Breast epithelium (tissue), 4 donors: ENCODE measurements around the gene CDC16. TPM values are rescaled to one million over a fixed set of nuclear protein-coding genes. Genes with fewer than 3 reads are reported as not detected.

Experiments
- DNase-seq, 2 donors: peaks; one replicate each; pipeline ENCODE4 v3.0.0-alpha.2; 2019; ENCODE audit warnings: low spot score in 2 of 2
- H3K27ac ChIP-seq, 2 donors: fragments of 200-600 bp; sonication (generic) in 1 of 2; one replicate each; pipeline ENCODE4 v1.5.1; 2016 to 2019; ENCODE audit warnings: mild to moderate bottlenecking in 1 of 2
- H3K27me3 ChIP-seq, 2 donors: fragments of 200-600 bp; sonication (generic) in 1 of 2; one replicate each; pipeline versions ENCODE4 v1.5.1 to v1.6.0; 2017 to 2019; ENCODE audit warnings: control low read depth in 1 of 2, mild to moderate bottlenecking in 1 of 2
- H3K36me3 ChIP-seq: fragments of 200-600 bp; one replicate; pipeline ENCODE4 v1.5.1; 2019
- H3K4me1 ChIP-seq, 2 donors: fragments of 200-600 bp; sonication (generic); one replicate each; pipeline ENCODE4 v1.5.1; 2016 to 2019; ENCODE audit warnings: control low read depth in 1 of 2
- H3K4me3 ChIP-seq, 3 donors: fragments of 200-600 bp; sonication (generic); 1 replicate in 2 of 3; 2 replicates in 1 of 3; pipeline ENCODE4 v1.5.1; 2016 to 2019; ENCODE audit warnings: mild to moderate bottlenecking in 3 of 3, moderate library complexity in 2 of 3
- H3K9me3 ChIP-seq, 2 donors: fragments of 200-600 bp; sonication (generic) in 1 of 2; one replicate each; pipeline ENCODE4 v1.5.1; 2016 to 2019; ENCODE audit warnings: control low read depth in 1 of 2
- CTCF ChIP-seq, 3 donors: fragments of 450-650 bp; IDR thresholded peaks; one replicate each; pipeline ENCODE4 v1.5.1; 2016 to 2017; ENCODE audit warnings: antibody characterized with exemption in 3 of 3, mild to moderate bottlenecking in 3 of 3, moderate library complexity in 3 of 3
- POLR2A ChIP-seq: fragments of 450-650 bp; IDR thresholded peaks from one replicate; pipeline ENCODE4 v1.6.1; 2016; ENCODE audit warnings: antibody characterized with exemption, mild to moderate bottlenecking, moderate library complexity
- POLR2AphosphoS5 ChIP-seq, 3 donors: sonication (generic); formaldehyde crosslinking; IDR thresholded peaks; one replicate each; pipeline ENCODE4 v1.6.1; 2017; ENCODE audit warnings: antibody characterized with exemption in 3 of 3
- intact Hi-C: fragments of 100-400 bp; cut with DNase I; formaldehyde crosslinking; loops from one replicate; pipeline ENCODE4 v1.15.1; 2023; ENCODE audit warnings: low total_unique reads
- total RNA-seq, 3 donors: library from RNA; depleted of rRNA; stranded (reverse); fragments of >200 nt; gene quantifications; one replicate each; pipeline ENCODE4 v1.1.0, GENCODE V29; 2016

The CDC16 gene
- total RNA-seq, 3 donors from 2014 or later, result 53.1 to 82.5 (median 77.7) TPM

DNA sequence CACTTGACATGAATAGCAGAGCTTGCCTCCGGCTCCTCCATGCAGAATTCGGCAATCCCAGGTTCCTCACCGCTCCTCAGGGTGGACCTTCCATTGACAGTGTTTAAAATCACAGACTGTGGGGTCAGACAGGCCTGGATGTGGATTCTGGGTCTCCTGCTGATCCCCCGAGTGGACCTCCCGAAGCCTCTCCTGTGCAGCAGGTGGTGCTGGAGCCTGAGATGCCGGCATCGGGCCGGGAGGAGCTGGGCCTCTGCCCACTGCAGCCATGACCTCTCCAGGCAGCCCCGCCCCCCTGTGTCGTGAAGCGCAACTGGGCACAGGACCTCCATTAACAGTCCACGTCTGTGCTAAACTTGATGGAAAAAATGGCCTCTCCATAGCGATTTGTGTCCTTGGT, 10.5 kb upstream of the CDC16 start:
- DNase-seq, result no peak
- TF ChIP-seq POLR2AphosphoS5 (IDR thresholded peaks at IDR 0.05) (no peak), POLR2A (no peak), CTCF (IDR thresholded peaks at IDR 0.05) (no peak)
- H3K9me3 ChIP-seq, result no peaks in the 10 kb centered on the region
- no peak overlapping the region for H3K4me3 ChIP-seq
- no peaks in the 10 kb centered on the region for H3K27me3 ChIP-seq
- intact Hi-C loops, result no loop called here
- H3K4me1 ChIP-seq, result peaks cover 0 to 10% of the 10 kb centered on the region in 2 donors
- no peak overlapping the region for H3K27ac ChIP-seq
- no peaks in the 10 kb centered on the region for H3K36me3 ChIP-seq

GRCh38 chr13:114225610-114226009, 9.1 kb upstream of the CDC16 start:
- Histone ChIP-seq H3K4me3 (no peak overlapping the region), H3K27ac (no peak overlapping the region), H3K4me1 (peaks cover 0 to 10% of the 10 kb centered on the region in 2 donors), H3K9me3 (no peaks in the 10 kb centered on the region), H3K27me3 (no peaks in the 10 kb centered on the region), H3K36me3 (no peaks in the 10 kb centered on the region)
- DNase-seq, result no peak
- TF ChIP-seq POLR2A (no peak), CTCF (IDR thresholded peaks at IDR 0.05) (no peak), POLR2AphosphoS5 (IDR thresholded peaks at IDR 0.05) (no peak)
- intact Hi-C loops, result loop anchor here (5.0 kb wide), 1 partner anchor 268 kb away; no protein-coding TSS in a partner anchor

- no peaks in the 10 kb centered on the region for H3K27me3 ChIP-seq
- intact Hi-C loops, result loop anchor here (5.0 kb wide), 1 partner anchor 269 kb away; no protein-coding TSS in a partner anchor
- no peak for DNase-seq
- TF ChIP-seq POLR2AphosphoS5 (IDR thresholded peaks at IDR 0.05) (no peak), POLR2A (no peak), CTCF (IDR thresholded peaks at IDR 0.05) (no peak)
- no peak overlapping the region for H3K4me3 ChIP-seq
- H3K36me3 ChIP-seq, result no peaks in the 10 kb centered on the region
- H3K4me1 ChIP-seq, result peaks cover 0 to 10% of the 10 kb centered on the region in 2 donors
- H3K27ac ChIP-seq, result no peak overlapping the region
- no peaks in the 10 kb centered on the region for H3K9me3 ChIP-seq
Observed at GRCh38 chr13:114226088-114226487, 8.6 kb upstream of the CDC16 start.

- intact Hi-C loops, result loop anchor here (5.0 kb wide), 1 partner anchor 270 kb away; no protein-coding TSS in a partner anchor
- TF ChIP-seq POLR2A, result no peak
- TF ChIP-seq CTCF (IDR thresholded peaks at IDR 0.05), result peak; percentile 90 to 97 (median 95)
- peak; percentile 45 to 56 (median 54) for TF ChIP-seq POLR2AphosphoS5 (IDR thresholded peaks at IDR 0.05)
- Histone ChIP-seq H3K4me1 (peaks cover 0 to 10% of the 10 kb centered on the region in 2 donors), H3K9me3 (no peaks in the 10 kb centered on the region), H3K36me3 (no peaks in the 10 kb centered on the region), H3K27ac (no peak overlapping the region), H3K4me3 (no peak overlapping the region), H3K27me3 (no peaks in the 10 kb centered on the region)
- DNase-seq, result peak; percentile 75 to 90
Observed at GRCh38 chr13:114226699-114227323, 7.9 kb upstream of the CDC16 start.

DNA sequence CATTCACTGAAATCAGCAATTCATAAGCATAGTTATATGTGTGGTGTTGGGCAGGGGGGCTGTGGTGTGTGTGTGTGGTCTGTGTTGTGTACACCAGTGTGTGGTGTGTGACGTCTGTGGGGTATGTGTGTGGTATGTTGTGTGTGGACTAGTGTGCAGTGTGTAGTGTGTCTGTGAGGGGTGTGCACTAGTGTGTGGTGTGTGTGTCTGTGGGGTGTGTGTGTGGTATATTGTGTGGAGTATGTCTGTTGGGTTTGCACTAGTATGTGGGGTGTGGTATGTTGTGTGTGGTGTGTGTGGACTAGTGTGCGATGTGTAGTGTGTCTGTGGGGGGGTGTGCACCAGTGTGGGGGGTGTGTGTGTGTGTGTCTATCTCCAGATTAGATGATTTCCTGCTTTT, 7.2 kb upstream of the CDC16 start:
- no peak overlapping the region for H3K4me3 ChIP-seq
- no peak overlapping the region for H3K27ac ChIP-seq
- H3K9me3 ChIP-seq, result no peaks in the 10 kb centered on the region
- intact Hi-C loops, result loop anchor here (5.0 kb wide), 1 partner anchor 270 kb away; no protein-coding TSS in a partner anchor
- H3K27me3 ChIP-seq, result no peaks in the 10 kb centered on the region
- TF ChIP-seq POLR2A, result no peak
- no peak for TF ChIP-seq POLR2AphosphoS5 (IDR thresholded peaks at IDR 0.05)
- no peak for TF ChIP-seq CTCF (IDR thresholded peaks at IDR 0.05)
- DNase-seq, result no peak
- H3K36me3 ChIP-seq, result no peaks in the 10 kb centered on the region
- H3K4me1 ChIP-seq, result peaks cover 0 to 10% of the 10 kb centered on the region in 2 donors
